ENCODE results near the gene MPV17L.
"Not testable (repeated sequence)": the region's sequence is repeated elsewhere in the genome, so short reads cannot be mapped to it uniquely, and the experiment has no call there.

DNA sequence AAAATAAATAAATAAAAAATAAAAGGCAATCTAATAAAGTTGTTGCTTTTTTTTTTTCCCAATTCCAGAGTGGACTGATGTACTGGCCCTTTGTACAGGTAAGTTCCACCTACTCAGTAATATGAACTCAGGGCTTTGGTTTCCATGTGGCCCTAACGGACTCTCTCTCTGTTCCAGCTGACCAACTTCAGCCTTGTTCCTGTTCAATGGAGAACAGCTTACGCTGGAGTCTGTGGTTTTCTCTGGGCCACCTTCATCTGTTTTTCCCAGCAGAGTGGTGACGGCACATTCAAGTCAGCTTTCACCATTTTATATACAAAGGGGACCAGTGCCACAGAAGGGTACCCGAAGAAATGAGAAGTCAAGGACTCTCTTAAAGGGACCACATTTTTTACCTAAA, 12.2 kb downstream of the MPV17L start:
- TF ChIP-seq, protein P1, sequence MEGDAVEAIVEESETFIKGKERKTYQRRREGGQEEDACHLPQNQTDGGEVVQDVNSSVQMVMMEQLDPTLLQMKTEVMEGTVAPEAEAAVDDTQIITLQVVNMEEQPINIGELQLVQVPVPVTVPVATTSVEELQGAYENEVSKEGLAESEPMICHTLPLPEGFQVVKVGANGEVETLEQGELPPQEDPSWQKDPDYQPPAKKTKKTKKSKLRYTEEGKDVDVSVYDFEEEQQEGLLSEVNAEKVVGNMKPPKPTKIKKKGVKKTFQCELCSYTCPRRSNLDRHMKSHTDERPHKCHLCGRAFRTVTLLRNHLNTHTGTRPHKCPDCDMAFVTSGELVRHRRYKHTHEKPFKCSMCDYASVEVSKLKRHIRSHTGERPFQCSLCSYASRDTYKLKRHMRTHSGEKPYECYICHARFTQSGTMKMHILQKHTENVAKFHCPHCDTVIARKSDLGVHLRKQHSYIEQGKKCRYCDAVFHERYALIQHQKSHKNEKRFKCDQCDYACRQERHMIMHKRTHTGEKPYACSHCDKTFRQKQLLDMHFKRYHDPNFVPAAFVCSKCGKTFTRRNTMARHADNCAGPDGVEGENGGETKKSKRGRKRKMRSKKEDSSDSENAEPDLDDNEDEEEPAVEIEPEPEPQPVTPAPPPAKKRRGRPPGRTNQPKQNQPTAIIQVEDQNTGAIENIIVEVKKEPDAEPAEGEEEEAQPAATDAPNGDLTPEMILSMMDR (conservative IDR thresholded peaks at IDR 0.05 in 1 of 2, IDR thresholded peaks at IDR 0.05 in 1 of 2; ENCODE audit: low read depth in 1 of 2, low read length in 2 of 2) = not testable (repeated sequence)
- not testable (repeated sequence) for TF ChIP-seq EZH2 (IDR thresholded peaks at IDR 0.05; ENCODE audit: low read length, missing control alignments)
